Frontal cortex (tissue), 4 donors: ENCODE results near the gene HMGB1. TPM values are rescaled to one million over a fixed set of nuclear protein-coding genes. Genes with fewer than 3 reads are reported as not detected.
A peak's percentile ranks its signal among the peaks of the same experiment; 100 is the strongest.

Source experiments
- DNase-seq, 2 donors: peaks; one replicate each; pipeline ENCODE4 v3.0.0; 2012; ENCODE audit warnings: low spot score in 2 of 2
- FAIRE-seq: peaks from 2 replicates; lab custom pipeline; 2012; peaks lifted over from hg19 to GRCh38; lab: Jason Lieb, UNC
- total RNA-seq: library from RNA; depleted of rRNA; stranded (reverse); fragments of >200 nt; gene quantifications from one replicate; pipeline ENCODE4 v1.2.3, GENCODE V29; 2014
- donor health status: control.
- donor health status: control.
- donor health status: control.

HMGB1 gene
- total RNA-seq, 1 donor from 2014 or later, result 199 TPM

GRCh38 chr13:30437177-30437576 lies 28.6 kb downstream of the HMGB1 start:
- FAIRE-seq (no peak), DNase-seq (no peak)

GRCh38 chr13:30435911-30436451 lies 29.8 kb downstream of the HMGB1 start:
- DNase-seq (no peak), FAIRE-seq (no peak)

GRCh38 chr13:30431269-30431940 lies 34.3 kb downstream of the HMGB1 start:
- no peak for DNase-seq
- FAIRE-seq, result no peak

- FAIRE-seq (no peak), DNase-seq (no peak)
Measured at GRCh38 chr13:30429721-30430694, 35.7 kb downstream of the HMGB1 start.

GRCh38 chr13:30429235-30429634 lies 36.5 kb downstream of the HMGB1 start:
- DNase-seq (no peak), FAIRE-seq (no peak)

GRCh38 chr13:30423891-30424290 lies 41.8 kb downstream of the HMGB1 start:
- no peak for DNase-seq

GRCh38 chr13:30422054-30422839 lies 43.5 kb downstream of the HMGB1 start, which contains the start of gene UBE2L5:
Gene UBE2L5, plus strand, starts transcription at chr13:30422493. Its CDS starts 5,498 bp downstream, at chr13:30427991.
- FAIRE-seq, result no peak
- DNase-seq, result peak; percentile 62 to 72

More at GRCh38 chr13:30423891-30424290, 41.8 kb downstream of the HMGB1 start:
- FAIRE-seq, result no peak

GRCh38 chr13:30421093-30422053 lies 44.4 kb downstream of the HMGB1 start:
- FAIRE-seq, result no peak
- peak; percentile 69 to 76 for DNase-seq

- no peak for DNase-seq
- FAIRE-seq, result no peak
Measured at GRCh38 chr13:30418717-30419459, 46.8 kb downstream of the HMGB1 start.

- DNase-seq, result no peak
- no peak for FAIRE-seq
Measured at GRCh38 chr13:30418075-30418716, 47.5 kb downstream of the HMGB1 start.

- FAIRE-seq (no peak), DNase-seq (no peak)
Measured at GRCh38 chr13:30416471-30416870, 49.3 kb downstream of the HMGB1 start.

- FAIRE-seq (no peak), DNase-seq (no peak)
Measured at GRCh38 chr13:30415430-30416030, 50.2 kb downstream of the HMGB1 start.

GRCh38 chr13:30413842-30414241 lies 51.9 kb downstream of the HMGB1 start:
- FAIRE-seq, result no peak

GRCh38 chr13:30412346-30412745 lies 53.4 kb downstream of the HMGB1 start:
- FAIRE-seq, result no peak
- no peak for DNase-seq

More at GRCh38 chr13:30413842-30414241, 51.9 kb downstream of the HMGB1 start:
- DNase-seq, result no peak

GRCh38 chr13:30410705-30411125 lies 55.0 kb downstream of the HMGB1 start:
- no peak for DNase-seq

GRCh38 chr13:30409886-30410704 lies 55.6 kb downstream of the HMGB1 start:
- no peak for FAIRE-seq
- DNase-seq, result peak in 1 of 2 donors; percentile 22

More at GRCh38 chr13:30410705-30411125, 55.0 kb downstream of the HMGB1 start:
- FAIRE-seq, result no peak
